ENCODE data around the gene NKPD1. TPM values are rescaled to one million over a fixed set of nuclear protein-coding genes. Genes with fewer than 3 reads are reported as not detected.
"Not testable (repeated sequence)": the region's sequence is repeated elsewhere in the genome, so short reads cannot be mapped to it uniquely, and the experiment has no call there.

Gene NKPD1
- polyA plus RNA-seq, 1 of the 3 experiments (the other 2 are of a cell fraction): 0.12 TPM

GRCh38 chr19:45119582-45119981, 41.2 kb downstream of the NKPD1 start:
- CTCF ChIA-PET: interaction anchor here (0.8 kb wide), 1 partner anchor 24 kb away, joined by 5 read pairs; no protein-coding TSS in a partner anchor

GRCh38 chr19:45118591-45119355, 42.0 kb downstream of the NKPD1 start:
- DNase-seq; H2AFZ ChIP-seq (ENCODE audit: low read depth); H3K27me3 ChIP-seq (ENCODE audit: insufficient read depth); H3K9me2 ChIP-seq; POLR2A ChIA-PET; H3K36me3 ChIP-seq (replicated peaks in 1 of 2; ENCODE audit: control insufficient read depth in 1 of 2, insufficient read depth in 2 of 2, low read length in 1 of 2); H3F3A ChIP-seq (replicated peaks; ENCODE audit: insufficient read depth); H3K9me3 ChIP-seq; H3K27ac ChIP-seq (ENCODE audit: low read depth in 2 of 2, low read length in 1 of 2); H3K4me2 ChIP-seq; H3K4me3 ChIP-seq (ENCODE audit: low read depth in 2 of 2, low read length in 1 of 2); H3K9ac ChIP-seq: not testable (repeated sequence)
- Histone ChIP-seq H4K20me1 (ENCODE audit: insufficient read depth) (peaks cover 95% of the 10 kb centered on the region), H3K79me2 (ENCODE audit: insufficient read depth) (peaks cover 83% of the 10 kb centered on the region), H3K4me1 (ENCODE audit: control insufficient read depth in 1 of 2, insufficient read depth in 2 of 2, low read depth in 1 of 2, low read length in 1 of 2) (peaks cover 0 to 21% of the 10 kb centered on the region in 2 experiments; a peak in 1 of 4 replicates)
- CTCF ChIA-PET: interaction anchor here (0.8 kb wide), 1 partner anchor 25 kb away, joined by 5 read pairs; no protein-coding TSS in a partner anchor
- 83% methylated on average over 15 of the region's 18 CpGs for WGBS (ENCODE audit: low lambda C conversion rate)

More at GRCh38 chr19:45119582-45119981, 41.2 kb downstream of the NKPD1 start:
- DNase-seq: no peak
- Histone ChIP-seq H3K27ac (ENCODE audit: low read depth in 2 of 2, low read length in 1 of 2) (no peak overlapping the region), H3K27me3 (ENCODE audit: insufficient read depth) (no peaks in the 10 kb centered on the region), H3K9me2 (no peaks in the 10 kb centered on the region), H2AFZ (ENCODE audit: low read depth) (no peak overlapping the region), H3K9ac (no peak overlapping the region), H3K79me2 (ENCODE audit: insufficient read depth) (peaks cover 75% of the 10 kb centered on the region), H3K4me1 (ENCODE audit: control insufficient read depth in 1 of 2, insufficient read depth in 2 of 2, low read depth in 1 of 2, low read length in 1 of 2) (peaks cover 0 to 22% of the 10 kb centered on the region in 2 experiments; a peak in 1 of 4 replicates), H3K36me3 (replicated peaks in 1 of 2; ENCODE audit: control insufficient read depth in 1 of 2, insufficient read depth in 2 of 2, low read length in 1 of 2) (no peaks in the 10 kb centered on the region), H3K4me3 (ENCODE audit: low read depth in 2 of 2, low read length in 1 of 2) (no peak overlapping the region), H3F3A (replicated peaks; ENCODE audit: insufficient read depth) (no peaks in the 10 kb centered on the region), H4K20me1 (ENCODE audit: insufficient read depth) (peaks cover 93% of the 10 kb centered on the region), H3K4me2 (no peak overlapping the region), H3K9me3 (no peaks in the 10 kb centered on the region)
- 94% methylated on average over 6 of the region's 6 CpGs for WGBS (ENCODE audit: low lambda C conversion rate)
- POLR2A ChIA-PET: no interaction called here
- TF ChIP-seq TAF1 (IDR thresholded peaks at IDR 0.05; ENCODE audit: borderline replicate concordance, low read depth, low read length) (no peak), GATA2 (CRISPR knock-in tag; IDR thresholded peaks at IDR 0.05) (no peak), IRF3 (IDR thresholded peaks at IDR 0.05; ENCODE audit: low read depth, low read length) (no peak), TCF12 (IDR thresholded peaks at IDR 0.05) (no peak), TEAD4 (IDR thresholded peaks at IDR 0.05; ENCODE audit: borderline replicate concordance, insufficient read depth) (no peak), MEF2A (IDR thresholded peaks at IDR 0.05; ENCODE audit: borderline replicate concordance, low read depth) (no peak)

GRCh38 chr19:45118106-45118505, 42.7 kb downstream of the NKPD1 start:
- no peaks in the 10 kb centered on the region for H3K27me3 ChIP-seq (ENCODE audit: insufficient read depth)
- H3K9me2 ChIP-seq: no peaks in the 10 kb centered on the region
- H3K27ac ChIP-seq (ENCODE audit: low read depth in 2 of 2, low read length in 1 of 2): no peak overlapping the region
- H3K4me3 ChIP-seq (ENCODE audit: low read depth in 2 of 2, low read length in 1 of 2): no peak overlapping the region
- H3K9ac ChIP-seq: no peak overlapping the region
- peaks cover 95% of the 10 kb centered on the region for H4K20me1 ChIP-seq (ENCODE audit: insufficient read depth)
- no peak for DNase-seq
- peaks cover 0 to 15% of the 10 kb centered on the region in 2 experiments; a peak in 1 of 4 replicates for H3K4me1 ChIP-seq (ENCODE audit: control insufficient read depth in 1 of 2, insufficient read depth in 2 of 2, low read depth in 1 of 2, low read length in 1 of 2)
- no peak overlapping the region for H2AFZ ChIP-seq (ENCODE audit: low read depth)
- H3K79me2 ChIP-seq (ENCODE audit: insufficient read depth): peaks cover 85% of the 10 kb centered on the region
- WGBS (ENCODE audit: low lambda C conversion rate): no CpG with 5 or more reads among the region's 5 CpGs
- ChIA-PET CTCF (no interaction called here), POLR2A (no interaction called here)
- H3F3A ChIP-seq (replicated peaks; ENCODE audit: insufficient read depth): no peaks in the 10 kb centered on the region
- H3K9me3 ChIP-seq: no peaks in the 10 kb centered on the region
- no peak overlapping the region for H3K4me2 ChIP-seq
- no peaks in the 10 kb centered on the region for H3K36me3 ChIP-seq (replicated peaks in 1 of 2; ENCODE audit: control insufficient read depth in 1 of 2, insufficient read depth in 2 of 2, low read length in 1 of 2)
- TF ChIP-seq SIN3A (IDR thresholded peaks at IDR 0.05; ENCODE audit: borderline replicate concordance, low read depth, low read length): no peak
- no peak for TF ChIP-seq SMC3 (IDR thresholded peaks at IDR 0.05; ENCODE audit: low read depth, low read length)
- TF ChIP-seq FOXJ3 (CRISPR knock-in tag; IDR thresholded peaks at IDR 0.05): no peak
- no peak for TF ChIP-seq CHD2 (IDR thresholded peaks at IDR 0.05; ENCODE audit: low read length, partially characterized antibody)
- no peak for TF ChIP-seq MAX (IDR thresholded peaks at IDR 0.05; ENCODE audit: low read depth)
- no peak for TF ChIP-seq NRF1 (IDR thresholded peaks at IDR 0.05; ENCODE audit: low read depth, low read length)
- TF ChIP-seq GABPA (IDR thresholded peaks at IDR 0.05; ENCODE audit: low read depth): no peak
- TF ChIP-seq RXRA (IDR thresholded peaks at IDR 0.05; ENCODE audit: borderline replicate concordance, low read depth): no peak
- TF ChIP-seq YY1 (IDR thresholded peaks at IDR 0.05; ENCODE audit: low read depth): no peak
- no peak for TF ChIP-seq EP300 (IDR thresholded peaks at IDR 0.05; ENCODE audit: borderline replicate concordance in 1 of 2, low read depth in 1 of 2, low read length in 1 of 2)
- no peak for TF ChIP-seq POLR2AphosphoS5 (IDR thresholded peaks at IDR 0.05; ENCODE audit: low read depth, low read length)
- TF ChIP-seq USF2 (IDR thresholded peaks at IDR 0.05; ENCODE audit: borderline replicate concordance, low read depth, low read length): no peak
- no peak for TF ChIP-seq MEF2A (IDR thresholded peaks at IDR 0.05; ENCODE audit: borderline replicate concordance, low read depth)
